Occipital lobe (tissue), 2 donors: ENCODE results near the gene OR4M2. TPM values are rescaled to one million over a fixed set of nuclear protein-coding genes. Genes with fewer than 3 reads are reported as not detected.
"Not testable (repeated sequence)": the region's sequence is repeated elsewhere in the genome, so short reads cannot be mapped to it uniquely, and the experiment has no call there.

Experiments used
- DNase-seq: peaks from one replicate; lab custom pipeline; 2025; lab: John Stamatoyannopoulos, UW
- total RNA-seq: library from RNA; depleted of rRNA; stranded (reverse); fragments of >200 nt; gene quantifications from one replicate; pipeline ENCODE4 v1.2.3, GENCODE V29; 2014

Gene OR4M2, protein sequence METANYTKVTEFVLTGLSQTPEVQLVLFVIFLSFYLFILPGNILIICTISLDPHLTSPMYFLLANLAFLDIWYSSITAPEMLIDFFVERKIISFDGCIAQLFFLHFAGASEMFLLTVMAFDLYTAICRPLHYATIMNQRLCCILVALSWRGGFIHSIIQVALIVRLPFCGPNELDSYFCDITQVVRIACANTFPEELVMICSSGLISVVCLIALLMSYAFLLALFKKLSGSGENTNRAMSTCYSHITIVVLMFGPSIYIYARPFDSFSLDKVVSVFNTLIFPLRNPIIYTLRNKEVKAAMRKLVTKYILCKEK
- total RNA-seq = not detected

DNA sequence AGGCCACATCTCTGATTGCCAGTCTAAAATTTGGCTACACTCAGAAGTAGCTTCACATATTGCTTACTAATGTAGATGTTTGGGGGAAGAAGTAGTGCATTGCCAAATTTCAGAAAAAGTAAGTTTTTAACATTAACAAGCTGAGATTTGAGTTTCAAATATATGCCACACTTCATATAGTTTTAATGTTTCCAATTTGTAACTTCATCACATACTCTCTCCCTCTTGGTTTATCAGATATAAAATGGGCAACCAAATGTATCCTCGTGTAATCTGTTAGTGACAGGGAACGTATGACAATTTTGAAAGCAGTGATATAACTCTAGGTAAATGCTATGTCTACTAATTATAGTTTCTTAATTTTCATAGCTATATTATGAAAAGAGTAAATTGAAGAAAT is at the start of gene OR4M2:
OR4M2 (plus strand) TSS at position 301 of the 400 bp plus-strand sequence; CDS start at position 399, 98 bp downstream.
- DNase-seq = not testable (repeated sequence)

DNA sequence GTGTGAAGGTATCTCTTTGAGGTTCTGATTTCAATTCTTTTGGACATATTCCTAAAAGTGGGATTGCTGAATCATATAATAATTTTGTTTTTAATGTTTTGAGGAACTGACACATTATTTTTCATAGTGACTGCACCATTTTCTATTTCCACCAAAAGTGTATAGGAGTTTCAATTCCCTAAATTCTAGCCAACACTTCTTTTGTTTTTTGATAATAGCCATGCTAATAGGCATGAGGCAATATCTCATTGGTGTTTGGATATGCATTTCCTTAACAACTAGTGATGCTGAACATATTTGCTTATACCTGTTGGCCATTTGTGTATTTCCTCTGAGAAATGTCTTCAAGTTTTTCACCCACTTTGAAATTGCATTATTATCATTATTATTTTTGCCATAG is 11.1 kb upstream of the OR4M2 start:
- DNase-seq = not testable (repeated sequence)

DNA sequence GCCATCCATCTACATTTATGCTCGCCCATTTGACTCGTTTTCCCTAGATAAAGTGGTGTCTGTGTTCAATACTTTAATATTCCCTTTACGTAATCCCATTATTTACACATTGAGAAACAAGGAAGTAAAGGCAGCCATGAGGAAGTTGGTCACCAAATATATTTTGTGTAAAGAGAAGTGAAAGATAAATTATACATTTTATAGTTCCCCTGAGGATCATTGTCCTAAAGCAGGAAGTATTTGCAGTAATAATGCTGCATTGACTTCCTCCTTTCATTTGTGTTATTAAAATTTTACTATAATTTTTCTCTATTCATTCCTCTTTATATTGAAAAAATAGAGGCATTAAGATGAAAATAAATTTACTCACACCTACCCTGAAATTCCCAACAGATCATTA is 1.1 kb downstream of the OR4M2 start:
- DNase-seq = not testable (repeated sequence)

DNA sequence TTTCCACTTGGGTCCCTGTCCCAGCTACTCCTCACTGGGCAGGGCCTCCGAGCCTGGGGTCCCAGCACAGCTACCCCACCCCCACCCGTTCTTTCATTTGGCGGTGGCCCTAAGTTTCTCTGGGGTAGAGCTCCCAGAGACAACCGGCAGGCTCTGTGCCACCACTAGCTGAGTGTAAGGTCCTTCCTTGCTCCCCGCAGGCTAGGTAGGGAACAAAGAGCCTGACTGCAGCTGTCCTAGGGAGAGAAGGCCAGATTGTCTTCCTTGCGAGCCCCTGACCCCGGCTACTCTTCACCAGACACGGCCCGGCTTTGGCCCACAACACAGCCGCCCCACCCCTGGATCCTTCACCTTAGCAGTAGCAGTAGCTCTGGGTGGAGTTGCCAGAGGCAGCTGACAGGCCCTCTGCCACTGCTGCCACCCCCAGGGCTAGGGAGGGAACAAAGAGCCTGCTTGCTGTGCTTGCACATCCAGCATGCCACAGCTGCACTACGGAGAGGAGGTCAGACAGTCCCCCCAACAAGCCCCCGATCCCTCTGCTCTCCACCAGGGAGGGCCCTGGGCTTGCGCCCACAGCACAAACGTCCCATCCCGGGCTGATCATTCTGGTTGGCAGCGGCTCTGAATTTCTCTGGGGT is 18.4 kb downstream of the OR4M2 start:
- not testable (repeated sequence) for DNase-seq

DNA sequence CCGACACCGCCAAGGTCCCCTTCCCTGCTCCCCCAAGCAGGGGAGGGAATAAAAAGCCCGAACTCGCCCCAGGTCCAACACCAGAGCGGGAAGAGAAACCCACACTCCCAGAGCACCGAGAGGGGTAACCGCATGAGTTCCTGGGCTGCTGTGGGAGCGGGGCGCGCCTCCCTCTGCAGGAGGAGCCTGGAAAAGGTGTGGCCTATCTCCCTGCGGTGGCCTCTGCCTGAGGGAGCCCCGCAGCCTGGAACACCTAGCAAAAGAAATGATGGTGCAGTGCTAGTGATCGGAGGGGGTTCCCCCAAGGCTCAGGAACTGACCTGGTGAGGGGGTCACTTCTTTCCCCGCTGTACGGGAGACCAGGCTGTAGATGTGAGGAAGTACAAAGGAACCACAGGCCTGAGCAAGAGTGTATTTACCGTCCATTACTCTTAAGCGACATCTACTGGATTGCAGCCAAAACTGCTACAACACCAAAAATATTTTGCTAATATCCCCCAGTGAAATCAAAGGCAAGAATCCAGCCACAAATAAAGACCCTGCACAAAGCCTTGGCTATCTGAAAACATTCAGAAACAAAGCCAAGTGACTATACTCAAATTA is 19.1 kb downstream of the OR4M2 start:
- DNase-seq = not testable (repeated sequence)

DNA sequence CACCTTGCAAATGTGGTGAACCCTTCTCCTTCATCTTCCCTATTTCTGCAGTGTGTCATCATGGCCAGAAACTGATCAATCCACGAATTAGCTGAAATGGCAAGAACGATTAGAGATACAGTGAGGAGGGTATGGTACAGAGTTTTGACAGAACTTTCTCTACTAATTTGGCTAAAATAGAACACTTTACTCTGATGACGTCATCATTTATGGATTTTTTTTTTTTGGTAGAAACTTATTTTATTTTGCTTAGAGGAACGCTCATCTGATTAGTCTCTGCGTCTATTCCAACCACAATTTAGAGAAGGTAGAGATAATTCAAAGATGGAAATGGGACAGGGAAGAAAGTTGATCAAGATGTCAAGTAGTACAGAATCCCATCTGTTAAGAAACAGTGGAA is 41.7 kb downstream of the OR4M2 start:
- not testable (repeated sequence) for DNase-seq

Other genes with a start within 250 kb of the OR4M2 start
- not detected for gene POTEB, start 202.8 kb upstream of the OR4M2 start, total RNA-seq